ENCODE measurements around the gene OPCML. TPM values are rescaled to one million over a fixed set of nuclear protein-coding genes. Genes with fewer than 3 reads are reported as not detected.

The OPCML gene
- total and polyA plus RNA-seq, 4 donors = under 0.01 to 0.01 TPM; not detected in 2

DNA sequence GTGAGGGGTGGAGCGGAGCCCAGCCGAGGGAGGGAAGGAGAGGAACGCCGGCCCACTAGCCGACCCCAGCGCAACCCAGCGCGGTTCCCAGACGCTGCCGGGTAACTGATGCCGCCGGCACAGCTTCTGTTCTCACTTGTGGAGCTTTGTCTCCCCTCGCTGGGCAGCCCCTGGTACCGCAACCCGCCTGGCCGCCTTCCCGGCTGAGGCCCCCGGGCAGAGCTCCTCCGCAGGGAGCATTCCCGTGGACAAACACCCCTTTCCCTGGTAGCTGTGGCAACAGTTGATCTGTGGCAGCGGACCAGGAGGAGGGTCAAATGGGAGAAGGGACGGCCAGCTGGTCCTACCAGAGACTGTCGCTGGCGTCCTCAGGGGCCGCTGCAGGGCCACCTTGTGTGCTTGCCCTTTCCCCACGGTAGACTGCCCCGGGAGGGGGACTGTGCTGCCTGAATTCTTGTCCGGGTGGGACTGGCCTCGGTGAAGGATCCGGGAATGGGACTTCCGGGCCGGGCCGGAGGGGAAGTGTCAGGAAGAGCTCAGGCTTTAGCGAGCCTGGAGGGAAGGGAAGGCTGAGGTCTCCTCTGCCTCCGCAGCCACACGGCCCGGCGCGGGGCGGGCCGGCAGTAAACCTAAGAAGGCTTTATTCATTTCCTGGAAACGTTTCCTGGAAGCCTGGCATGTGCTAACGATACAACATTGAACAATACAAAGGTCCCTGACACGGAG, 468.0 kb downstream of the OPCML start:
- Histone ChIP-seq H3K36me3 (ENCODE audit: control insufficient read depth in 4 of 4, insufficient read depth in 3 of 4, low read depth in 1 of 4, low read length in 3 of 4) (no peaks in the 10 kb centered on the region), H3K4me3 (ENCODE audit: low read depth in 1 of 3, low read length in 3 of 3) (peak overlapping the region; percentile 65 to 83 (median 69)), H3K27ac (ENCODE audit: low read depth in 1 of 2, low read length in 2 of 2) (peak overlapping the region; percentile 76 to 82), H3K9me3 (ENCODE audit: control insufficient read depth in 4 of 4, low read length in 3 of 4) (no peaks in the 10 kb centered on the region), H3K27me3 (ENCODE audit: control insufficient read depth in 4 of 4, insufficient read depth in 4 of 4, low read length in 3 of 4) (no peaks in the 10 kb centered on the region), H3K4me1 (ENCODE audit: control insufficient read depth in 4 of 4, insufficient read depth in 4 of 4, low read length in 3 of 4) (peaks cover 0 to 5% (median 4%) of the 10 kb centered on the region in 4 donors), H3K9ac (ENCODE audit: low read depth in 1 of 2, low read length in 2 of 2) (peak overlapping the region; percentile 64 to 76)
- DNase-seq (ENCODE audit: low spot score) = peak; percentile 42
- 2% methylated on average over 44 of the region's 44 CpGs for WGBS
- TF ChIP-seq NR2F2 (IDR thresholded peaks at IDR 0.05) = no peak
- TF ChIP-seq JUND (IDR thresholded peaks at IDR 0.05) = no peak
- TF ChIP-seq FOXA1 (IDR thresholded peaks at IDR 0.05) = no peak
- TF ChIP-seq HNF4A (conservative IDR thresholded peaks at IDR 0.05) = peak in 1 of 2 donors; percentile 30
- TF ChIP-seq SP1 (IDR thresholded peaks at IDR 0.05) = no peak
- TF ChIP-seq GABPA (IDR thresholded peaks at IDR 0.05 in 1 of 2, conservative IDR thresholded peaks at IDR 0.05 in 1 of 2) = peak; percentile 91 to 96
- no peak for TF ChIP-seq TAF1 (conservative IDR thresholded peaks at IDR 0.05)
- TF ChIP-seq, protein P1, sequence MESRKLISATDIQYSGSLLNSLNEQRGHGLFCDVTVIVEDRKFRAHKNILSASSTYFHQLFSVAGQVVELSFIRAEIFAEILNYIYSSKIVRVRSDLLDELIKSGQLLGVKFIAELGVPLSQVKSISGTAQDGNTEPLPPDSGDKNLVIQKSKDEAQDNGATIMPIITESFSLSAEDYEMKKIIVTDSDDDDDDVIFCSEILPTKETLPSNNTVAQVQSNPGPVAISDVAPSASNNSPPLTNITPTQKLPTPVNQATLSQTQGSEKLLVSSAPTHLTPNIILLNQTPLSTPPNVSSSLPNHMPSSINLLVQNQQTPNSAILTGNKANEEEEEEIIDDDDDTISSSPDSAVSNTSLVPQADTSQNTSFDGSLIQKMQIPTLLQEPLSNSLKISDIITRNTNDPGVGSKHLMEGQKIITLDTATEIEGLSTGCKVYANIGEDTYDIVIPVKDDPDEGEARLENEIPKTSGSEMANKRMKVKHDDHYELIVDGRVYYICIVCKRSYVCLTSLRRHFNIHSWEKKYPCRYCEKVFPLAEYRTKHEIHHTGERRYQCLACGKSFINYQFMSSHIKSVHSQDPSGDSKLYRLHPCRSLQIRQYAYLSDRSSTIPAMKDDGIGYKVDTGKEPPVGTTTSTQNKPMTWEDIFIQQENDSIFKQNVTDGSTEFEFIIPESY (IDR thresholded peaks at IDR 0.05) = no peak
- no peak for TF ChIP-seq HNF4G (IDR thresholded peaks at IDR 0.05)
- peak in 1 of 2 donors; percentile 48 for TF ChIP-seq RXRA (IDR thresholded peaks at IDR 0.05)
- TF ChIP-seq, protein P2, sequence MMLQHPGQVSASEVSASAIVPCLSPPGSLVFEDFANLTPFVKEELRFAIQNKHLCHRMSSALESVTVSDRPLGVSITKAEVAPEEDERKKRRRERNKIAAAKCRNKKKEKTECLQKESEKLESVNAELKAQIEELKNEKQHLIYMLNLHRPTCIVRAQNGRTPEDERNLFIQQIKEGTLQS (IDR thresholded peaks at IDR 0.05) = no peak
- TF ChIP-seq MAX (IDR thresholded peaks at IDR 0.05) = peak; percentile 60
- TF ChIP-seq YY1 (IDR thresholded peaks at IDR 0.05) = peak; percentile 77
- TF ChIP-seq, protein P3, sequence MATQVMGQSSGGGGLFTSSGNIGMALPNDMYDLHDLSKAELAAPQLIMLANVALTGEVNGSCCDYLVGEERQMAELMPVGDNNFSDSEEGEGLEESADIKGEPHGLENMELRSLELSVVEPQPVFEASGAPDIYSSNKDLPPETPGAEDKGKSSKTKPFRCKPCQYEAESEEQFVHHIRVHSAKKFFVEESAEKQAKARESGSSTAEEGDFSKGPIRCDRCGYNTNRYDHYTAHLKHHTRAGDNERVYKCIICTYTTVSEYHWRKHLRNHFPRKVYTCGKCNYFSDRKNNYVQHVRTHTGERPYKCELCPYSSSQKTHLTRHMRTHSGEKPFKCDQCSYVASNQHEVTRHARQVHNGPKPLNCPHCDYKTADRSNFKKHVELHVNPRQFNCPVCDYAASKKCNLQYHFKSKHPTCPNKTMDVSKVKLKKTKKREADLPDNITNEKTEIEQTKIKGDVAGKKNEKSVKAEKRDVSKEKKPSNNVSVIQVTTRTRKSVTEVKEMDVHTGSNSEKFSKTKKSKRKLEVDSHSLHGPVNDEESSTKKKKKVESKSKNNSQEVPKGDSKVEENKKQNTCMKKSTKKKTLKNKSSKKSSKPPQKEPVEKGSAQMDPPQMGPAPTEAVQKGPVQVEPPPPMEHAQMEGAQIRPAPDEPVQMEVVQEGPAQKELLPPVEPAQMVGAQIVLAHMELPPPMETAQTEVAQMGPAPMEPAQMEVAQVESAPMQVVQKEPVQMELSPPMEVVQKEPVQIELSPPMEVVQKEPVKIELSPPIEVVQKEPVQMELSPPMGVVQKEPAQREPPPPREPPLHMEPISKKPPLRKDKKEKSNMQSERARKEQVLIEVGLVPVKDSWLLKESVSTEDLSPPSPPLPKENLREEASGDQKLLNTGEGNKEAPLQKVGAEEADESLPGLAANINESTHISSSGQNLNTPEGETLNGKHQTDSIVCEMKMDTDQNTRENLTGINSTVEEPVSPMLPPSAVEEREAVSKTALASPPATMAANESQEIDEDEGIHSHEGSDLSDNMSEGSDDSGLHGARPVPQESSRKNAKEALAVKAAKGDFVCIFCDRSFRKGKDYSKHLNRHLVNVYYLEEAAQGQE (IDR thresholded peaks at IDR 0.05) = no peak
- no peak for TF ChIP-seq FOXA2 (IDR thresholded peaks at IDR 0.05)
- no peak for TF ChIP-seq EGR1 (IDR thresholded peaks at IDR 0.05; ENCODE audit: low read depth in 2 of 2)
- TF ChIP-seq, protein P4, sequence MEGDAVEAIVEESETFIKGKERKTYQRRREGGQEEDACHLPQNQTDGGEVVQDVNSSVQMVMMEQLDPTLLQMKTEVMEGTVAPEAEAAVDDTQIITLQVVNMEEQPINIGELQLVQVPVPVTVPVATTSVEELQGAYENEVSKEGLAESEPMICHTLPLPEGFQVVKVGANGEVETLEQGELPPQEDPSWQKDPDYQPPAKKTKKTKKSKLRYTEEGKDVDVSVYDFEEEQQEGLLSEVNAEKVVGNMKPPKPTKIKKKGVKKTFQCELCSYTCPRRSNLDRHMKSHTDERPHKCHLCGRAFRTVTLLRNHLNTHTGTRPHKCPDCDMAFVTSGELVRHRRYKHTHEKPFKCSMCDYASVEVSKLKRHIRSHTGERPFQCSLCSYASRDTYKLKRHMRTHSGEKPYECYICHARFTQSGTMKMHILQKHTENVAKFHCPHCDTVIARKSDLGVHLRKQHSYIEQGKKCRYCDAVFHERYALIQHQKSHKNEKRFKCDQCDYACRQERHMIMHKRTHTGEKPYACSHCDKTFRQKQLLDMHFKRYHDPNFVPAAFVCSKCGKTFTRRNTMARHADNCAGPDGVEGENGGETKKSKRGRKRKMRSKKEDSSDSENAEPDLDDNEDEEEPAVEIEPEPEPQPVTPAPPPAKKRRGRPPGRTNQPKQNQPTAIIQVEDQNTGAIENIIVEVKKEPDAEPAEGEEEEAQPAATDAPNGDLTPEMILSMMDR (IDR thresholded peaks at IDR 0.05; ENCODE audit: low read depth, low read length, missing input control) = peak; percentile 74
- TF ChIP-seq RAD21 (IDR thresholded peaks at IDR 0.05) = peak; percentile 80 to 81
